IPS-18c (cell line): ENCODE results near the gene UBXN11.
"Not testable (repeated sequence)": the region's sequence is repeated elsewhere in the genome, so short reads cannot be mapped to it uniquely, and the experiment has no call there.

Source experiments
- H3K4me3 ChIP-seq: 2 replicates; pipeline ENCODE4 v1.7.0; 2013; ENCODE audit warnings: low read depth, mild to moderate bottlenecking, low read length, moderate library complexity; ENCODE audit not compliant: insufficient read depth
- H3K9me3 ChIP-seq: one replicate; pipeline ENCODE4 v1.6.1; 2013; ENCODE audit warnings: mild to moderate bottlenecking, low read length, moderate library complexity; ENCODE audit not compliant: control insufficient read depth, insufficient read depth

Gene UBXN11

DNA sequence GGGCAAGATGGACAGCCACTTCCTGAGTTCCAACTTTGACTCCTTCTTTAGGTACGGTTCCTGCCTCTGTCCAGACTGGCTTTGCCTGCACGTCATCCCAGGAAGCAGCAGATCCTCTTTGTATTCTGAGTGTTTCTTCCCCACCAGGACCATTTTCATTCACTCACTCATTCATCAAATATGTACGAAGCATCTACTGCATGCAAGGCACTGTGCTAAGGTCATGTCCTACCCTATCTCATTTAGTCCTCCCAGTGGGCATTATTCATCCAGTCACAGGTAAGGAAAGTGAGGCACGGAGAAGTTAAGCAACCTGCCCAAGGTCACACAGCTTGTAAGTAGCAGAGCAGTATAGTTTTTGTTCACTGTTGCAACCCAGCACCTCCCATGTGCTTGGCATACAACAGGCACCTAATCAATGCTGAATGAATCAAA is 33.6 kb upstream of the UBXN11 start:
- H3K9me3 ChIP-seq: no peaks in the 10 kb centered on the region
- no peak overlapping the region for H3K4me3 ChIP-seq

DNA sequence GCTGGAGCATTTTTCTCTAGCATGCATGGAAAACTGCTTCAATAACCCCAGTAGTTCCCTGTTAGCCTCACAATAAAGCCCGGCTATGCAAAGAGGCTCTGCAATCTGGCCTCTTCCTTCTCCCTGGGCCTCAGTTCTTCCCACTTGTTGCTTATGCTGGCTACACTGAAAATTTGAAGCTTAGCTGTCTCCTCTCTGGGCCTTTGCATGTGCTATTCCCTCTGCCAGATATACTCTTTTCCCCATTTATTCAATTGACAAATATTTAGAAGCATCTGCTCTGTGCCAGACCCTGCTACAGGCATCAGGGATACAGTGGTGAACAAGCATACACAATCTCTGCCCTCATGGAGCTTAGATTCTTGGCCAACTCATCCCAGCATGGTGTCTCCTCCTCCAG is 32.2 kb upstream of the UBXN11 start:
- Histone ChIP-seq H3K4me3 (no peak overlapping the region), H3K9me3 (no peaks in the 10 kb centered on the region)

DNA sequence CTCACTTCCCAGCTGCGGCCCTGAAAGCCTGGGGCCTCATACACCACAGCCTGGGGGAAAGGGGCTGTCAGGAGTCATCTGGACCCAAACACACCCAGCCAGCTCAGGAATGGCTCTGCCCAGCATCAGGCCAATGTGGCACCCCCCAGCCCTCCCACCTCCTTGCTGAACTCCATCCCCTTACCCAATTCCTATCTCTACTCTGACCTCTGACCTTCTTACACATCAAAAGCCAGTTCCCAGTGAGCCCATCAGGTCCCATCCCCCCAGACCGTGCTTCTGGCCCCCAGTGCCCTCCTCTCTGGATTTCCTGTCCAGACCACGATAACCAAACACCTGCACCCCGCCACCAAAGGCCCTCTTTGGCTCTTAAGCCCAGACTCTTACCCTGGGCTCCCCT is 31.2 kb upstream of the UBXN11 start:
- no peaks in the 10 kb centered on the region for H3K9me3 ChIP-seq
- H3K4me3 ChIP-seq: no peak overlapping the region

DNA sequence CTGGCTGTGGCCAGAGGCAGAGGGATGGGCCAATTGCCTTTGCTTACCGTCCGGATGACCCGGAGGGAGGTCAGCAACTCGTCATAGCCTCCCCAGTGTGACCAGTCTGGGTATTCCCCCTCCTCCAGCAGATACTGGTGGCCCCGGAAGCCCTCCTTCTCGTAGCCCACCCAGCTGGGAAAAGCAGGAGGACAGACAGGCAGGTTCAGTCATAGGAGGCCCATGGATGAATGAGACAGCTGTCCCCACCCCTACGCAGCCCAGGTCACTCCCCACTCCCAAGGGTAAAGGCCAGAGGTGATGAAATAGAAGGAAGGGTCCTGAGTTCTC is 30.7 kb upstream of the UBXN11 start:
- Histone ChIP-seq H3K9me3 (no peaks in the 10 kb centered on the region), H3K4me3 (0 out of 2 replicates have a peak overlapping the region, but pooled peaks have one; percentile 75)

DNA sequence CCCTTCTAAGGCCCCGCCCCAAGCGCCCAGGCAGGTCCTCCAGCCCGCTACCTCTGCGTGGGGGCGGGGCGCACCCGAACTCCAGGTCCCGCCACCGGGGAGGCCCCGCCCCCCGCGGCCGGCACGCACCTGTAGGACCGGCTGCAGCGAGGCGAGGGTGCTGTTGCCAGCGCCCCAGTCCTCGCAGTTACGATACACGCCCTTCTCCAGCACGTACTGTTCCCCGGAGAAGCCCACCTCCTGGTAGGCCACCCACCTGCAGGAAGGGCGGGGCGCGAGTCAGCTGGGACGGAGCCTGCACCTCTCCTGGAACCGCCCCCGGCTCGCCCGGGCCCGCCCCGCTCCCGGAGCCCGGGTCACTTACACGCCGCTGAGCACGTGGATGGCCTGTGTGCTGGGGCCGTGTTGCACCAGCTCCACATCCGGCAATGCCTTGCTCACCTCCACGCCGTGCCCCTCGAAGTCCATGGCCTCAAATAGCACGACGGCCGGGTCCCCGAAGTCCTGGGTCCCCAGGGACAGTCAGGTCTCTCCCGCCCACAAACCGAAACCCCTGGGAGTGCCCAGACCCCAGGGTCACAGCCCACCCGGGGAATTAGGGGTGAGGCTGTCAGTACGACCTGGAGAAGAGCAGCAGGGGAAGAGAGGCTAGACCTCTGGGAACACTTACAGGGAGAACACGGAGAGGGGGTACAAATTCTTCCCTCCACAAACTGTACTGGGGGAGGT is 30.2 kb upstream of the UBXN11 start:
- H3K4me3 ChIP-seq: peak overlapping the region; percentile 75
- H3K9me3 ChIP-seq: no peaks in the 10 kb centered on the region

DNA sequence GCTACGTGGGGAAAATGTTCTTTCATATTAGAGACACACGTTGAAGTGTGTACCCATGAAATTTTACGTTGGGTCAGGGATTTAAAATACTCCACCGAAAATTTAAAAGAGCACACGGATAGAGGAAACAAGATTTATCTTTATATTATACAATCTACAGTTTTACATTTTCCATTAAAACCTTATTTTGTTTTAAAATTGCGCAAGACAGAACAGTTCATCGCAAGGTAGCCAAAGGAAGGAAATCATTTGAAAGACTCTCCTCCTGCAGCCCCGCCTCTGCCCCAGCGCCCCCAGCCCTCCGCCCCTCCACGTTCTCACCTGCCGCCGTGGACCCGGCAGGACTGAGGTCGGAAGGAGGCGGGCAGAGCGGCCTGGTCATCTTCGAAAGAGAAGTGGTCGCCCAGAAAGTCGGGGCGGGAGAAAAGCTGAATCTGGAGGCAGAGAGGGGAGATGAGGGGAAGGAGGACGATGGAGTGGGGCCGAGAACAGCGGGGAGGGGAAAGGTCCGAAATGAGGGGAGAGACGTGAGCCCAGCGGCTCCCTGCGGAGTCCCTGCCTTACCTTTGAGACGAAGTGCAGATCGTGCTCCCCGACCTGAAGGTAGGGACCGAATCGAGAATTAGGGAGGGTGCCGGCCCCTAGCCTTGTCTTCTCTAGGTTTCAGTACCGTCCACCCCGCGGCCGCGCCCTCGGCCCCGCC is 29.5 kb upstream of the UBXN11 start:
- Histone ChIP-seq H3K4me3 (peak overlapping the region; percentile 75), H3K9me3 (no peaks in the 10 kb centered on the region)

DNA sequence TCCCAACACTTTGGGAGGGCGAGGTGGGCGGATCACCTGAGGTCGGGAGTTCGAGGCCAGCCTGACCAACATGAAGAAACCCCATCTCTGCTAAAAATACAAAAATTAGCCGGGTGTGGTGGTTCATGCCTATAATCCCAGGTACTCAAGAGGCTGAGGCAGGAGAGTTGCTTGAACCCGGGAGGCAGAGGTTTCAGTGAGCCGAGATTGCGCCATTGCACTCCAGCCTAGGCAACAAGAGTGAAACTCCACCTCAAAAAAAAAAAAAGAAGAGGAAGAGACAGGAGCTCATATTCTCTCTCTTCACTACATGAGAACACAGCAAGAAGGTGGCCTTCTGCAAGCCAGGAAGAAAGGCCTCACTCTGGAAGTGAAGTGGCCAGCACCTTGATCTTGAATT is 26.9 kb upstream of the UBXN11 start:
- not testable (repeated sequence) for H3K9me3 ChIP-seq, H3K4me3 ChIP-seq

DNA sequence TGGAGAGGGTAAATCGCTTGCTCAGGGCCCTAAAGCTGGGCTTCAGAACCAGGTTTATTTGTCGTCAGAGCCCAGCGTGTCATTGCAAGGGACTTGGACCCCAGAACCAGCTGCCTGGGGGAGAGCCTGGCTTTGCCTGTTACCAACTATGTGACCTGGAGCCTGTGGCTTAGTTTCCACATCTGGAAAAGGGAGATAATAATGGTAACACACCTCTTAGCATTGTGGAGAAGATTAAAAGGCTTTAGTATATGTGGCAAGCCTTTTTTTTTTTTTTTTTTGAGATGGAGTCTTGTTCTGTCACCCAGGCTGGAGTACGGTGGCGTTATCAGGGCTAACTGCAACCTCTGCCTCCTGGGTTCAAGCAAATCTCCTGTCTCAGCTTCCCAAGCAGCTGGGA is 23.8 kb upstream of the UBXN11 start:
- H3K4me3 ChIP-seq: no peak overlapping the region

DNA sequence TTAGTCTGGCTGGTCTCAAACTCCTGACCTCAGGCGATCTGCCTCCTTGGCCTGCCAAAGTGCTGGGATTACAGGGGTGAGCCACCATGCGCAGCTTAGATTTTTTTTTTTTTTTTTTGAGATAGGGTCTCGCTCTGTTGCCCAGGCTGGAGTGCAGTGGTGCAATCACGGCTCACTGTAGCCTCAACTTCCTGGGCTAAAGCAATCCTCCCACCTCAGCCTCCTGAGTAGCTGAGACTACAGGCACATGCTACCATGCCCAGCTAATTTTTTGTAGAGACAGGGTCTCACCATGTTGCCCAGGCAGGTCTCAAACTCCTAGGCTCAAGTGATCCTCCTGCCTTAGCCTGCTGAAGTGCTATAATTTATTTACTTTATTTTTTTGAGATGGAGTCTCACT is 22.9 kb upstream of the UBXN11 start:
- H3K9me3 ChIP-seq, H3K4me3 ChIP-seq: not testable (repeated sequence)

More for the DNA sequence above, 23.8 kb upstream of the UBXN11 start:
- no peaks in the 10 kb centered on the region for H3K9me3 ChIP-seq

DNA sequence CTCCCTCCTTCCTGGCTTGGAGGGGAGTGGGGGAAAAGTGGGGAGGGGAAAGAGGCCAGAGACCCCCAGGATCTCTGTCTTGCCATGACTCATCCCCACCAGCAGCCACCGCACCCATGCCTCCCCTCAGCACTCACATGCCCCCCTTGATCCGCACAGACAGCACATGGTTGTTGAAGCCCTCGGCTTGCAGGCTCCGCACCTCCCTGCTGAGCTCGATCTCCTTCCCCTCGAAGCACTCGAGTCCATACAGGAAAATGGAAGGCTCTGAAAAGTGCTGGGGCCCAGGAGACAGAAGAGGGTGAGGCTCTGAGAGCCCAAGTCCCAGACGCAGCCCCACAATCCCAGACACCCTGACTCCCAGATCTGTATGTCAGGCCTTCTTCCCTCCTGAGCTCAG is 22.2 kb upstream of the UBXN11 start:
- Histone ChIP-seq H3K9me3 (no peaks in the 10 kb centered on the region), H3K4me3 (no peak overlapping the region)

DNA sequence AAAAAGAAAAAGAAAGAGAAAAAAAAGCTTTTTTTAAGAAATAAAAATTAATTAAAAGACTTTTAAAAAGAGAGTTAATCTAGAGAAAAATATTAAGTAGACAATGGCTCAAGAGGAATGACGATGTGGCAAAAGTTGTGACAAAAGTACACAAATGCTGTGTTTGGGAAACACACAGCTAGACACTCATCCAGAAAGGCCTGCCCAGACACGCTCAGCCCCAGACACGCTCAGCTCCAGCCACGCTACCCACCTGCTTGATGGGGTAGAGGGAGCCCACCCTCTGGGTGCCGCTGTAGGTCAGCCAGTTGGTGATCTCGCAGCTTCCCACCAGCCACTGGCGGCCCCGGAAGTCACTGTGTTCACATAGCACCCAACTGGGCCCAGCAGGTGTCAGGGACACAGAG is 21.5 kb upstream of the UBXN11 start:
- H3K9me3 ChIP-seq: no peaks in the 10 kb centered on the region
- no peak overlapping the region for H3K4me3 ChIP-seq

DNA sequence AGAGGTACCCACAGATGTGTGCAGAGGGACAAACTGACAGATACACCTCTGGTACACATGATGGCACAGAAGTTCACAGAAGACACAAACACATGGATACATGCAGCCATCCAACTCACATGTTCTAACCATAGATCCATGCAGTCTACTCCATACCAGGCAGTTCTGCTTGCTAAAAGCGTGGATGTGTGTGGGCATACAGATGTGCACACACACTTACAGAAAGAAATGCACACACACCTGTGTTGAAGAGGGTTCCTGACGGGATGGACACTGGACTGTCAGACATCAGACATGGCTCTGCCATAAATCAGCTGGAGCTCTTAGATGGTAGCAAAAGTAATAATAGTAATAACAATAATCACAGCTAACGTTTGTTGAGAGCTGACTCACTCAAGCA is 18.1 kb upstream of the UBXN11 start:
- no peak overlapping the region for H3K4me3 ChIP-seq
- H3K9me3 ChIP-seq: no peaks in the 10 kb centered on the region

DNA sequence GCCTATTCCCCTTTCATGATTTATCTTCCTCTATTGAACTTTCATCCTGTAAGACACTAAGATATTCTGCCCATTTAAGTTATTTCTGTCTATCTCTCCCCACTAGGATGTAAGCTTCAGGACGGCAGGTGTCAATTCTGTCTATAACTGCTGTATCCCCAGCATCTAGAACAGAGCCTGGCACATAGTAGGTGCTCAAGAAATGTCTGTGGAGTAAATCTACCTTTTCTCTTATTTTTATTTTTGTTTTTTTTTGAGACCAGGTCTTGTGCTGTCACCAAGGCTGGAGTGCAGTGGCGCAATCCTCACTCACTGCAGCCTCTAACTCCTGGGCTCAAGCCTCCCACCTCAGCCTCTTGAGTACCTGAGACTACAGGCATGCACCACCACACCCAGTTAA is 16.9 kb upstream of the UBXN11 start:
- Histone ChIP-seq H3K4me3 (no peak overlapping the region), H3K9me3 (no peaks in the 10 kb centered on the region)

DNA sequence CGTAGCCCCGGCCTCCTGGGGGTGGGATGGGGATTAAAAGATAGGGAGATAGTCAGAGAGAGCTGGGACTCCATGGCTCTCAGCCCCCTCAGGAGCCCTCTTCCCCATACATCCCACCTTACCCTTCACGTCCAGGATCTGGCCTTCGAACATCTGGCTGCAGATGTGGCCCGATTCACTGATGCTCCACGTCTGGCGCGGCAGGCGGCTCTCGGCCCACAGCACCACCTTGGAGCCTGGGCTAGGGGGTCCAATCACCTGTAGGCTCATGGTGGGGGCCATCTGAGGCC is 15.6 kb upstream of the UBXN11 start:
- no peak overlapping the region for H3K4me3 ChIP-seq
- H3K9me3 ChIP-seq: no peaks in the 10 kb centered on the region

DNA sequence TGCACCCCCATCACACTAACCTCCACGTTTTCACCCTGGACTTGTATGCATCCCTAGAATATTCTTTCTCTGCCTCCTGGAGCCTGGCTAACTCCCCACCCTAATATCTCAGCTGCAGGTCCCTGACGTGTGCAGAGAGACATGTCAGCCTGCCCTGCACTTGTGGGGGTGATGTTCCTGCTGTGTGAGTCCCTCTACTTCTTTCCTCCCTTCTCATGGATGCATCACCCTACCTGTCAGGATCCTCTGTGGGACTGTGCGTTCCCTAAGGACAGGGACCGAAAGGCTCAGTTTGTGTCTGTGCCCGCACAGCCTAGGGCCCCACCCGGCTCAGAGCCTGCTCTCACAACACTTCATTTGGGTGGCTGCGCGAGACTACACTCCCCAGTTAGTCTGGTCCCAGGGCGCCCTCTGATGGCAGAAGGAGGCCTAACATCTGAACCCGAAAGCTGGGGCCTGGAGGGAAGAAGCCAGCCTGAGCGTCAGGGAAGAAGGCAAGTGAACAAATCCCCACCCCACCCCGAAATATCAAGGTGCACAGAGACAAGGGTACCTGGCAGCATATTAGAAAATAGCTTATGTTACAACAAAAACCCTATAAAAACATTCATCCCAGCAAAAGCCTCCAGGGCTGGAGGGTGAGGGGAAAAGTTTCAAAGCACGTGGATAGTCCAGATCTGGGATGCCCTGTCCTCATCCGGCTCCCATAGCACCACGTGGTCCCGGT is 15.0 kb upstream of the UBXN11 start:
- H3K4me3 ChIP-seq: no peak overlapping the region
- no peaks in the 10 kb centered on the region for H3K9me3 ChIP-seq

DNA sequence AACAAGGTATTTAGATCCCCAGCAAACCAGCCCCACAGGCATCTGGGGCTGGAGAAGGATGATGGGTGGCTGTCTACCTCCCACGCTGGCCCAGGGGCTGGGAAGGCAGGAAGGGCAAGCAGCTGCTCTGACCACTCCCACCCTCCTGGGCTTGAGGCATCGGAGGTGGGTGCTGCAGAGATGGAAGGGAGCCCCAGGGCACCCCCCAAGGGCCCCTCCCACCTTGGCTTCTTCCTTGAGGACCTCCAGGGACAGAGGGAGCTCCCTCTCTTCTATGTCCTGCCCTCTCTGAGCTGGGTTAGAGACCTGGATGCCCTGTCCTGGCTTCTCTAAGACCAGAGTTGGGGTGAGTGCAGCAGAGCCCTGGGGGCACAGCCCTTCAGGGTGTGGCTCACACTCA is 14.5 kb upstream of the UBXN11 start:
- Histone ChIP-seq H3K9me3 (no peaks in the 10 kb centered on the region), H3K4me3 (no peak overlapping the region)

DNA sequence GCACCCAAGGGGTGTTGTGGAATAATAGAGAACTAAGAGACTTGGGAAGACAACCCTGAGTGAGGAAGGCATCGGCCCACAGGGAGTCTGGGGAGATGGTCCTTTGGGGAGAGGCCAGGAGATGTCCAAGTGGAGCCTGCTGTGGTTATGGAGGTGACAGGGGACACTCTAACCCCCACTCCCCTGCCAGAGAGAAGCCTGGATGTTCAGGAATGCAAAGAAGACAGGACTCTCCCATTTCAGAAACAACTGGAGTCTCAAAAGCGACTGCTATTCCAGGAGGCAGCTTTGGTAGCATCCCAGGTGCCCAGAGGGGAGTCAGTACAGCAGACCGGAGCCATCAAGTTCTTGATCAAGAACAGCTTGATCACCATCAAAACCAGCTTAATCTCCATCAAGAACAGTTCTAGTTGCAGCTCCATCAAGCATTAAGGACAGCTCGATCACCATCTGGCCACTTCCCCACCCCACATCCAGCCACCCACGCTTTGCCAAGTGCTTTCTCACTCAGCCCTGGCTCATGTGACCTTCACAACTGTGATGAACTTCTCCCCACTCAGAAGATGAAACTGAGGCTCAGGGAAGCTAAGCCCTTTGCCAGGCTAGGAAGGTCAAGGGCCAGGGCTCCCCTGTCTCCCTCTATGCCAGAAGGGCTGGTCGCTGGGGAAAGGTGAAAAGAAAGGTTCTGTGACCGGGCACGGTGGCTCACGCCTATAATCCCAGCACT is 12.1 kb upstream of the UBXN11 start:
- Histone ChIP-seq H3K9me3 (no peaks in the 10 kb centered on the region), H3K4me3 (no peak overlapping the region)
